ENCODE measurements around the gene ZC3H18. TPM values are rescaled to one million over a fixed set of nuclear protein-coding genes. Genes with fewer than 3 reads are reported as not detected.

Gene ZC3H18
- total RNA-seq, 1 donor from 2014 or later = 44.5 TPM

DNA sequence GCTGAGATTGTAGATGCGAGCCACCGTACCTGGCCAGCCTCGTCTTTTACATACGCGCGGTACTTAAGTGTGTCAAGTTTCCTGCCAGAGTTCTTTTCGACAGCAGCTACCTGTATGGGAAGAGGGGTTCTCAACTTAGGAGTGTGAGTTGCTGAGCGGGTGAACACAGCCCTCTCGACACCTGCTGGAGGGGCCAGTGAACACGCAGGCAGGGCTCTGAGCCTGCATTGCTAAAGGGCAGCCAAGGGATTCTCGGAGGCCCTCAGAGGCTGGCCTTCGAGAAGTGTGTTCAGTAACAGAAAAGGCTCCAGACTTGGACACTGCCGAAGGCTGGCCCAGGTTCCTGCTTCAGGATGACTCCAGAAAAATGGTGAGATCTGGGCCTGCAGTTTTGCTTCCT lies 6.1 kb downstream of the ZC3H18 start:
- no peak overlapping the region for H3K4me3 ChIP-seq
- H3K4me1 ChIP-seq = peaks cover 18% of the 10 kb centered on the region
- intact Hi-C loops (cut with DNase I) = no loop called here
- H3K27ac ChIP-seq = no peak overlapping the region
- no peaks in the 10 kb centered on the region for H3K9me3 ChIP-seq
- H3K36me3 ChIP-seq = peaks cover 61% of the 10 kb centered on the region
- H3K27me3 ChIP-seq = no peaks in the 10 kb centered on the region
- TF ChIP-seq, protein P1, sequence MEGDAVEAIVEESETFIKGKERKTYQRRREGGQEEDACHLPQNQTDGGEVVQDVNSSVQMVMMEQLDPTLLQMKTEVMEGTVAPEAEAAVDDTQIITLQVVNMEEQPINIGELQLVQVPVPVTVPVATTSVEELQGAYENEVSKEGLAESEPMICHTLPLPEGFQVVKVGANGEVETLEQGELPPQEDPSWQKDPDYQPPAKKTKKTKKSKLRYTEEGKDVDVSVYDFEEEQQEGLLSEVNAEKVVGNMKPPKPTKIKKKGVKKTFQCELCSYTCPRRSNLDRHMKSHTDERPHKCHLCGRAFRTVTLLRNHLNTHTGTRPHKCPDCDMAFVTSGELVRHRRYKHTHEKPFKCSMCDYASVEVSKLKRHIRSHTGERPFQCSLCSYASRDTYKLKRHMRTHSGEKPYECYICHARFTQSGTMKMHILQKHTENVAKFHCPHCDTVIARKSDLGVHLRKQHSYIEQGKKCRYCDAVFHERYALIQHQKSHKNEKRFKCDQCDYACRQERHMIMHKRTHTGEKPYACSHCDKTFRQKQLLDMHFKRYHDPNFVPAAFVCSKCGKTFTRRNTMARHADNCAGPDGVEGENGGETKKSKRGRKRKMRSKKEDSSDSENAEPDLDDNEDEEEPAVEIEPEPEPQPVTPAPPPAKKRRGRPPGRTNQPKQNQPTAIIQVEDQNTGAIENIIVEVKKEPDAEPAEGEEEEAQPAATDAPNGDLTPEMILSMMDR (IDR thresholded peaks at IDR 0.05) = no peak
- peak; percentile 65 for ATAC-seq
- no peak for DNase-seq

- TF ChIP-seq, protein P1 (IDR thresholded peaks at IDR 0.05) = no peak
- DNase-seq (no peak), ATAC-seq (no peak)
- Histone ChIP-seq H3K4me3 (no peak overlapping the region), H3K4me1 (peaks cover 10% of the 10 kb centered on the region), H3K9me3 (no peaks in the 10 kb centered on the region), H3K27me3 (no peaks in the 10 kb centered on the region), H3K36me3 (peaks cover 64% of the 10 kb centered on the region), H3K27ac (no peak overlapping the region)
- intact Hi-C loops (cut with DNase I) = no loop called here
Observed at GRCh38 chr16:88577166-88577565, 7.0 kb downstream of the ZC3H18 start.

GRCh38 chr16:88578446-88579313 lies 8.5 kb downstream of the ZC3H18 start:
- H3K27me3 ChIP-seq = no peaks in the 10 kb centered on the region
- no peak for ATAC-seq
- no peak overlapping the region for H3K27ac ChIP-seq
- no peaks in the 10 kb centered on the region for H3K9me3 ChIP-seq
- intact Hi-C loops (cut with DNase I) = no loop called here
- no peak overlapping the region for H3K4me3 ChIP-seq
- TF ChIP-seq, protein P1 (IDR thresholded peaks at IDR 0.05) = no peak
- H3K4me1 ChIP-seq = peaks cover 9% of the 10 kb centered on the region
- H3K36me3 ChIP-seq = peaks cover 60% of the 10 kb centered on the region
- no peak for DNase-seq

DNA sequence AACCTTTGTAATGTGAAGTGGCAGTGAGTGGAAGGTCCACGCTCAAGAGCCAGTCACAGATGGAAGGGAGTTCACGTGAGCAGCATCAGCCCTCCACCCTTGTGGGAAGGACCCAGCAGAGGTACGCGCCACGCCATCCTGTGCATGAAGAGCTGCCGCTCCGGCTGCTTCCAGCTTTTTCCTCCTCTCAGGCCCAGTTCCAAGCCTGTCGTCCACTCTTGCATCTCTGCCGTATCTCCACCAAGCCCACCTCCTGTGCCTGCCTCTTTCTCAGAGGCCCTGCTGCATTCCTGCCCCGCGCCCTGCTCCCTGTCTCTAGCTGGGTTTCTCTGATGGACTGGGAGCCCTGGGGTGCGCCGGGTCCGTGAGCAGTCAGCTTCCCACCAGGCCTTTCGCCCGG lies 10.2 kb downstream of the ZC3H18 start:
- peaks cover 58% of the 10 kb centered on the region for H3K36me3 ChIP-seq
- peak; percentile 41 for ATAC-seq
- no peaks in the 10 kb centered on the region for H3K9me3 ChIP-seq
- TF ChIP-seq, protein P1 (IDR thresholded peaks at IDR 0.05) = no peak
- no peak overlapping the region for H3K27ac ChIP-seq
- H3K27me3 ChIP-seq = no peaks in the 10 kb centered on the region
- no peak for DNase-seq
- no peak overlapping the region for H3K4me3 ChIP-seq
- peaks cover 9% of the 10 kb centered on the region for H3K4me1 ChIP-seq
- intact Hi-C loops (cut with DNase I) = no loop called here

- intact Hi-C loops (cut with DNase I) = no loop called here
- Histone ChIP-seq H3K4me1 (peaks cover 9% of the 10 kb centered on the region), H3K36me3 (peaks cover 51% of the 10 kb centered on the region), H3K4me3 (no peak overlapping the region), H3K27ac (no peak overlapping the region), H3K9me3 (no peaks in the 10 kb centered on the region), H3K27me3 (no peaks in the 10 kb centered on the region)
- no peak for ATAC-seq
- no peak for DNase-seq
- TF ChIP-seq, protein P1 (IDR thresholded peaks at IDR 0.05) = no peak
Observed at GRCh38 chr16:88581033-88581432, 10.8 kb downstream of the ZC3H18 start.

All from upper lobe of right lung (tissue), 1 donor.